HFF-Myc (cell line): ENCODE results near the gene FZD8.
A peak's percentile ranks its signal among the peaks of the same experiment; 100 is the strongest.

ENCODE experiments used
- DNase-seq: peaks from one replicate; pipeline ENCODE4 v3.0.0-alpha.2; 2011; ENCODE audit warnings: low read depth; ENCODE audit errors: extremely low read depth
- H3K4me3 ChIP-seq: replicated peaks from 2 replicates; pipeline ENCODE4 v1.5.1; 2011; ENCODE audit warnings: low read depth, mild to moderate bottlenecking, control low read depth, low read length
- CTCF ChIP-seq: IDR thresholded peaks from 2 replicates; pipeline ENCODE4 v1.5.1; 2012; ENCODE audit warnings: mild to moderate bottlenecking, low read depth, low read length, control low read depth; ENCODE audit errors: missing control alignments

The FZD8 gene

DNA sequence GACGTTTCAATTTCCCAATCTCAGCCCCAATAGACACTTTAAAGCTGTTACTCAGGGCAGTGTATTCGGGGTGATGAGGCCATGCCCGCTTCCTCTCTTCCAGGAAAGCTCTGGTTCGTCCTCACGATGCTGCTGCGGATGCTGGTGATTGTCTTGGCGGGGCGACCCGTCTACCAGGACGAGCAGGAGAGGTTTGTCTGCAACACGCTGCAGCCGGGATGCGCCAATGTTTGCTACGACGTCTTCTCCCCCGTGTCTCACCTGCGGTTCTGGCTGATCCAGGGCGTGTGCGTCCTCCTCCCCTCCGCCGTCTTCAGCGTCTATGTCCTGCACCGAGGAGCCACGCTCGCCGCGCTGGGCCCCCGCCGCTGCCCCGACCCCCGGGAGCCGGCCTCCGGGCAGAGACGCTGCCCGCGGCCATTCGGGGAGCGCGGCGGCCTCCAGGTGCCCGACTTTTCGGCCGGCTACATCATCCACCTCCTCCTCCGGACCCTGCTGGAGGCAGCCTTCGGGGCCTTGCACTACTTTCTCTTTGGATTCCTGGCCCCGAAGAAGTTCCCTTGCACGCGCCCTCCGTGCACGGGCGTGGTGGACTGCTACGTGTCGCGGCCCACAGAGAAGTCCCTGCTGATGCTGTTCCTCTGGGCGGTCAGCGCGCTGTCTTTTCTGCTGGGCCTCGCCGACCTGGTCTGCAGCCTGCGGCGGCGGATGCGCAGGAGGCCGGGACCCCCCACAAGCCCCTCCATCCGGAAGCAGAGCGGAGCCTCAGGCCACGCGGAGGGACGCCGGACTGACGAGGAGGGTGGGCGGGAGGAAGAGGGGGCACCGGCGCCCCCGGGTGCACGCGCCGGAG, 34.4 kb downstream of the FZD8 start:
- no peak for TF ChIP-seq CTCF
- peak overlapping the region; percentile 33 for H3K4me3 ChIP-seq
- no peak for DNase-seq

GRCh38 chr10:35606430-35606829, 35.7 kb downstream of the FZD8 start:
- no peak for TF ChIP-seq CTCF
- DNase-seq = no peak
- H3K4me3 ChIP-seq = no peak overlapping the region

DNA sequence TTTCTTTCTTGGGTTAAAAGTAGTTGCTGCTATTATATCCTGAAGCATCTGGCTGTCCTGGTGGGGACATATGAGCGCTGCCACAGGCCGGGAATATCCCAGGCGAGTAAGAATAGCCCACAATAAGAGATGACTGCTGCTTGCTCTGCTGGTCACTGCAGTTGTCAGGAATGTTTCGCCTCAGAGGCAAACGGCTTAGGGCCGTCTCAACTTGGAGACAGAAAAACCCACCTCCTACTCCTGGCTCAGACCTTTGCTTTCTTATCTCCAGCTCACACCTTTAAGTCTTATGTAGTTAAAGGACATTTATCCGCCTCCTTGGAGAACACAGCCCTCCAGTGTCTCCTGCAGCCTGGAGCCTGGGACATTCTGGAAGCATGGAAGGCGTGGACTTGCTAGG, 36.9 kb downstream of the FZD8 start, which contains the start of gene GJD4:
TSS of gene GJD4 (plus strand) at position 151 of the 400 bp plus-strand sequence. CDS start at position 378, 227 bp downstream.
- no peak for DNase-seq
- no peak for TF ChIP-seq CTCF

GRCh38 chr10:35600193-35600592, 41.9 kb downstream of the FZD8 start:
- no peak overlapping the region for H3K4me3 ChIP-seq
- TF ChIP-seq CTCF = peak; percentile 38
- DNase-seq = no peak

More for the DNA sequence above, 36.9 kb downstream of the FZD8 start, which contains the start of gene GJD4:
- no peak within 1 kb of the TSS for H3K4me3 ChIP-seq

GRCh38 chr10:35598379-35598778, 43.7 kb downstream of the FZD8 start:
- no peak overlapping the region for H3K4me3 ChIP-seq
- DNase-seq = no peak
- TF ChIP-seq CTCF = peak; percentile 42

GRCh38 chr10:35595106-35595505, 47.0 kb downstream of the FZD8 start:
- no peak for DNase-seq
- no peak overlapping the region for H3K4me3 ChIP-seq
- no peak for TF ChIP-seq CTCF
